ENCODE results near the gene PDCD10.
A peak's percentile ranks its signal among the peaks of the same experiment; 100 is the strongest.

The PDCD10 gene

GRCh38 chr3:167739190-167739810 is 4.6 kb upstream of the PDCD10 start:
- Histone ChIP-seq H3K4me3 (replicated peaks; ENCODE audit: low read depth, low read length) (no peak overlapping the region), H3K36me3 (ENCODE audit: control insufficient read depth, insufficient read depth, low read length) (no peaks in the 10 kb centered on the region), H3K27me3 (replicated peaks; ENCODE audit: control insufficient read depth, insufficient read depth, low read length) (no peaks in the 10 kb centered on the region)
- TF ChIP-seq, protein P1, sequence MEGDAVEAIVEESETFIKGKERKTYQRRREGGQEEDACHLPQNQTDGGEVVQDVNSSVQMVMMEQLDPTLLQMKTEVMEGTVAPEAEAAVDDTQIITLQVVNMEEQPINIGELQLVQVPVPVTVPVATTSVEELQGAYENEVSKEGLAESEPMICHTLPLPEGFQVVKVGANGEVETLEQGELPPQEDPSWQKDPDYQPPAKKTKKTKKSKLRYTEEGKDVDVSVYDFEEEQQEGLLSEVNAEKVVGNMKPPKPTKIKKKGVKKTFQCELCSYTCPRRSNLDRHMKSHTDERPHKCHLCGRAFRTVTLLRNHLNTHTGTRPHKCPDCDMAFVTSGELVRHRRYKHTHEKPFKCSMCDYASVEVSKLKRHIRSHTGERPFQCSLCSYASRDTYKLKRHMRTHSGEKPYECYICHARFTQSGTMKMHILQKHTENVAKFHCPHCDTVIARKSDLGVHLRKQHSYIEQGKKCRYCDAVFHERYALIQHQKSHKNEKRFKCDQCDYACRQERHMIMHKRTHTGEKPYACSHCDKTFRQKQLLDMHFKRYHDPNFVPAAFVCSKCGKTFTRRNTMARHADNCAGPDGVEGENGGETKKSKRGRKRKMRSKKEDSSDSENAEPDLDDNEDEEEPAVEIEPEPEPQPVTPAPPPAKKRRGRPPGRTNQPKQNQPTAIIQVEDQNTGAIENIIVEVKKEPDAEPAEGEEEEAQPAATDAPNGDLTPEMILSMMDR (IDR thresholded peaks at IDR 0.05; ENCODE audit: insufficient read depth, low read length, poor library complexity, severe bottlenecking): no peak
- no peak for DNase-seq (ENCODE audit: extremely low read depth, insufficient read length)

DNA sequence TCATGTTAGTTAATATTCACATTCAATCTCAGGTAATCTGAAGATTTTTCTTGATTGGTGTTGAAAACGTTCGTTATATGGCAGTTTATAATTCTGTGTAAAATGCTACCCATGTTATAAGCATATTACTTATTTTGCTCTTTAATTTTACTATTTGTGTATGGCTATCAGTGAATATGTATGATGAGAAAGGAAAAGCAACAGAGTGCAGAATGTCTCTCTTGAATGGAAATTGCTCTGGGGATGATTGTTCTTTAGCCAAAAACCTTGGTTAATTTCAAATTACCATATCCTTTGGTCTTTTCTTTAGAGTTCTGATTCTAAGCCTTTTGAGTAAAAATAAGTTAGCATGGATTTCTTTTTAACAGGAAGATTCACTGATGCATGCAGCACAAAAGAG is 3.3 kb upstream of the PDCD10 start:
- H3K36me3 ChIP-seq (ENCODE audit: control insufficient read depth, insufficient read depth, low read length): no peaks in the 10 kb centered on the region
- TF ChIP-seq, protein P1 (IDR thresholded peaks at IDR 0.05; ENCODE audit: insufficient read depth, low read length, poor library complexity, severe bottlenecking): no peak
- H3K27me3 ChIP-seq (replicated peaks; ENCODE audit: control insufficient read depth, insufficient read depth, low read length): no peaks in the 10 kb centered on the region
- no peak for DNase-seq (ENCODE audit: extremely low read depth, insufficient read length)
- no peak overlapping the region for H3K4me3 ChIP-seq (replicated peaks; ENCODE audit: low read depth, low read length)

- Histone ChIP-seq H3K36me3 (ENCODE audit: control insufficient read depth, insufficient read depth, low read length) (no peaks in the 10 kb centered on the region), H3K27me3 (replicated peaks; ENCODE audit: control insufficient read depth, insufficient read depth, low read length) (no peaks in the 10 kb centered on the region), H3K4me3 (replicated peaks; ENCODE audit: low read depth, low read length) (no peak overlapping the region)
- no peak for DNase-seq (ENCODE audit: extremely low read depth, insufficient read length)
- TF ChIP-seq, protein P1 (IDR thresholded peaks at IDR 0.05; ENCODE audit: insufficient read depth, low read length, poor library complexity, severe bottlenecking): no peak
Measured at GRCh38 chr3:167736997-167737396, 2.3 kb upstream of the PDCD10 start.

DNA sequence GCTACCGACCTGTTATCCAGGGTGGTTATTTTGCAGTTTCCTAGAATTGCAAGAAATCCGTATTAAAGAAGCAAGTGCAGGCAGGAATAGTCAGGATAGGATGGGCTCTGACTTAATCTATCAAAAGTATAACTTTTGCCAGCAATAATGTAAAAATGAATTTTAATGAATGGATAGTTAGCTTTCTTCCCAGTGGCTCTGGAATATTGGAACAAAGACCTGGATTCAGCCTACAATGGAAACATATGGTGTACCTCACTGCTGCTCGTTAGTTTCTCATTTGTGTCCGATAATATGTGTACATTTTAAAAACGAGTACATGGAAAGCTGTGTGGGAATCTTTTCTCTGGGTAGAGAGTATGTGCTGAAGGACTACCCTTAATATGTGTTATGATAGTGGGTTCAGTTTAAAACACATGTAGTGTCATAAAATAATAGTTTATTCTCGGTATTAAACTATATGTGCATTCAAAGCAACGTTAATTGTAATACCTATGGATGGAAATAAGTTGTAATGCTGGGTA is 1.6 kb upstream of the PDCD10 start:
- Histone ChIP-seq H3K36me3 (ENCODE audit: control insufficient read depth, insufficient read depth, low read length) (no peaks in the 10 kb centered on the region), H3K4me3 (replicated peaks; ENCODE audit: low read depth, low read length) (peak overlapping the region; percentile 74), H3K27me3 (replicated peaks; ENCODE audit: control insufficient read depth, insufficient read depth, low read length) (no peaks in the 10 kb centered on the region)
- TF ChIP-seq, protein P1 (IDR thresholded peaks at IDR 0.05; ENCODE audit: insufficient read depth, low read length, poor library complexity, severe bottlenecking): no peak
- no peak for DNase-seq (ENCODE audit: extremely low read depth, insufficient read length)

GRCh38 chr3:167735233-167736138 is 794 bp upstream of the PDCD10 start, which contains the start of gene SERPINI1:
SERPINI1 (plus strand) TSS chr3:167735721; CDS start chr3:167789129, 53,408 bp downstream.
- Histone ChIP-seq H3K36me3 (ENCODE audit: control insufficient read depth, insufficient read depth, low read length) (no peaks in the 10 kb centered on the region), H3K27me3 (replicated peaks; ENCODE audit: control insufficient read depth, insufficient read depth, low read length) (no peaks in the 10 kb centered on the region), H3K4me3 (replicated peaks; ENCODE audit: low read depth, low read length) (peak within 1 kb of the TSS; percentile 74)
- TF ChIP-seq, protein P1 (IDR thresholded peaks at IDR 0.05; ENCODE audit: insufficient read depth, low read length, poor library complexity, severe bottlenecking): no peak
- no peak for DNase-seq (ENCODE audit: extremely low read depth, insufficient read length)

Data from GM06990 (cell line).